ENCODE measurements around the gene NAGK.
"Not testable (repeated sequence)": the region's sequence is repeated elsewhere in the genome, so short reads cannot be mapped to it uniquely, and the experiment has no call there.

NAGK gene

GRCh38 chr2:71068218-71069035, at the start of gene NAGK:
Gene NAGK (plus strand): TSS chr2:71068648. CDS start chr2:71068684, 36 bp downstream.
- peak; percentile 97 for DNase-seq

GRCh38 chr2:71019989-71020388, 48.5 kb upstream of the NAGK start:
- not testable (repeated sequence) for DNase-seq

- DNase-seq: not testable (repeated sequence)
Measured at GRCh38 chr2:71021394-71021793, 47.1 kb upstream of the NAGK start.

GRCh38 chr2:71023553-71024243, 44.8 kb upstream of the NAGK start:
- peak; percentile 1 for DNase-seq

- DNase-seq: not testable (repeated sequence)
Measured at GRCh38 chr2:71036296-71036695, 32.2 kb upstream of the NAGK start.

- no peak for DNase-seq
Measured at GRCh38 chr2:71042287-71042686, 26.2 kb upstream of the NAGK start.

GRCh38 chr2:71043531-71044407, 24.7 kb upstream of the NAGK start:
- DNase-seq: no peak

- no peak for DNase-seq
Measured at GRCh38 chr2:71045151-71045550, 23.3 kb upstream of the NAGK start.

- no peak for DNase-seq
Measured at GRCh38 chr2:71045865-71046548, 22.4 kb upstream of the NAGK start.

GRCh38 chr2:71048096-71048495, 20.4 kb upstream of the NAGK start:
- no peak for DNase-seq

- peak; percentile 73 for DNase-seq
Measured at GRCh38 chr2:71049704-71050360, 18.6 kb upstream of the NAGK start.

- not testable (repeated sequence) for DNase-seq
Measured at GRCh38 chr2:71055206-71055740, 13.2 kb upstream of the NAGK start.

- no peak for DNase-seq
Measured at GRCh38 chr2:71060211-71060610, 8.2 kb upstream of the NAGK start.

- no peak for DNase-seq
Measured at GRCh38 chr2:71060871-71061270, 7.6 kb upstream of the NAGK start.

- no peak for DNase-seq
Measured at GRCh38 chr2:71063216-71063615, 5.2 kb upstream of the NAGK start.

GRCh38 chr2:71064110-71064611, 4.3 kb upstream of the NAGK start:
- no peak for DNase-seq

GRCh38 chr2:71064754-71065621, 3.5 kb upstream of the NAGK start:
- no peak for DNase-seq

- DNase-seq: no peak
Measured at GRCh38 chr2:71066856-71067255, 1.6 kb upstream of the NAGK start.

GRCh38 chr2:71067567-71068217, 756 bp upstream of the NAGK start:
- DNase-seq: peak; percentile 36

- no peak for DNase-seq
Measured at GRCh38 chr2:71069376-71069775, 928 bp downstream of the NAGK start.
